ENCODE results near the gene ITPK1. TPM values are rescaled to one million over a fixed set of nuclear protein-coding genes. Genes with fewer than 3 reads are reported as not detected.
"Not testable (repeated sequence)": the region's sequence is repeated elsewhere in the genome, so short reads cannot be mapped to it uniquely, and the experiment has no call there.

ITPK1 gene
- total and polyA plus RNA-seq, 2 donors (not counting 3 experiments of a cell fraction or from before 2014, with no cell fraction given), result 39.6 to 51.8 TPM

DNA sequence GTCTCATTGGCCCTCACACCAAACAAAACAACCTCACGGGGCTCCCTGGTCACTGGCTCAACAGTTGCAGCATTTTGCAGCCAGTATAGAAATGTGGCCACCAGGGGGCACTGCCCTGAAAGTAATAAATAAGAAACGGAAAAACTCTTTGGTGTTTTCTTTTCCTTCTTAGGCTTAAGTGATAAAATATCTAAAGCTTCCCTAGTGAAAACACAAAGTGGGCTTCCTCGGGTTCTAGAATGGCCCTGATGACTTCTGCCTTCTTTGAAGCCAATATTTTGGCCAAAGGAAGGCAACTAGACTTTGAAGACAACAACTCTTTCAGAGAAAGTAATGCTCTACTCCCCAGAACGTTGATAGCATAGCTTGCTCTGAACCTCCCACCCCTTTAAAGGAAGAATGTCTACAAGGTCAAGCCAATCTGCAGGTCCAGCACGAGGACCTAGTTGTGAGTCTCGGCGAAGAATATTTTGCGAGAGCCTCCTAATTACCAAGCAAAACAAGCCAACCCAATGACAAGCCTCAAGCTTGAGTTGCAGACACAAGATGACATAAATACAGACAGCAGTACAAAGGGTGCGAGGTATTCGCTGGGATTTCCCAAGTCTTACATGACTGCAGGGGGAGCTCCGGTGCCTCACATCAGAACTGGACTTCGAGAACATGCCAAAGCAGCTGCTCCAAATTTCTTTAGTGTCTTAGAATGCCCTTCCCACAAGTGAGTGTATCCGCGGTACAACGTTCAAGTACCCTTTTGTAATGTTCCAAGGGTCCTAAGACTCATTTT, 2.6 kb downstream of the ITPK1 start:
- intact Hi-C loops (cut with micrococcal nuclease), result loop anchor here (1.0 to 10.0 kb wide), 7 partner anchors 26 to 504 kb away; partner anchors contain the start of genes BTBD7 and GOLGA5
- H3K9ac ChIP-seq (replicated peaks; ENCODE audit: extremely low read depth, insufficient read depth, low read length), result no peak overlapping the region
- no peak overlapping the region for H2AFZ ChIP-seq (ENCODE audit: low read depth, low read length)
- H3K4me1 ChIP-seq (ENCODE audit: control insufficient read depth, extremely low read depth, insufficient read depth, low read length), result peaks cover 12% of the 10 kb centered on the region
- peak overlapping the region in 1 of 3 experiments; percentile 11 for H3K4me3 ChIP-seq (replicated peaks in 1 of 3; ENCODE audit: insufficient read depth in 1 of 3, low read depth in 1 of 3, low read length in 3 of 3)
- no TSS peak for BruUV-seq (replicated peaks)
- CTCF ChIA-PET, result interaction anchor here (0.6 to 4.1 kb wide), 67 partner anchors 8 to 781 kb away, joined by 3 to 121 read pairs (median 5); partner anchors contain the start of genes GON7, LYSET, MOAP1 and UBR7
- dilution Hi-C loops (cut with MboI; ENCODE audit: extremely low pct_ligation_motif_present, low sequenced_read_pairs), result no loop called here
- DNase-seq (ENCODE audit: low read depth, low spot score) (peak; percentile 75), FAIRE-seq (peak; percentile 81)
- peak overlapping the region; percentile 42 for H3K4me2 ChIP-seq (ENCODE audit: insufficient read depth, low read length)
- no peak for TF ChIP-seq EZH2 (IDR thresholded peaks at IDR 0.05; ENCODE audit: borderline replicate concordance, low read depth, low read length, severe bottlenecking)
- TF ChIP-seq, protein P1, sequence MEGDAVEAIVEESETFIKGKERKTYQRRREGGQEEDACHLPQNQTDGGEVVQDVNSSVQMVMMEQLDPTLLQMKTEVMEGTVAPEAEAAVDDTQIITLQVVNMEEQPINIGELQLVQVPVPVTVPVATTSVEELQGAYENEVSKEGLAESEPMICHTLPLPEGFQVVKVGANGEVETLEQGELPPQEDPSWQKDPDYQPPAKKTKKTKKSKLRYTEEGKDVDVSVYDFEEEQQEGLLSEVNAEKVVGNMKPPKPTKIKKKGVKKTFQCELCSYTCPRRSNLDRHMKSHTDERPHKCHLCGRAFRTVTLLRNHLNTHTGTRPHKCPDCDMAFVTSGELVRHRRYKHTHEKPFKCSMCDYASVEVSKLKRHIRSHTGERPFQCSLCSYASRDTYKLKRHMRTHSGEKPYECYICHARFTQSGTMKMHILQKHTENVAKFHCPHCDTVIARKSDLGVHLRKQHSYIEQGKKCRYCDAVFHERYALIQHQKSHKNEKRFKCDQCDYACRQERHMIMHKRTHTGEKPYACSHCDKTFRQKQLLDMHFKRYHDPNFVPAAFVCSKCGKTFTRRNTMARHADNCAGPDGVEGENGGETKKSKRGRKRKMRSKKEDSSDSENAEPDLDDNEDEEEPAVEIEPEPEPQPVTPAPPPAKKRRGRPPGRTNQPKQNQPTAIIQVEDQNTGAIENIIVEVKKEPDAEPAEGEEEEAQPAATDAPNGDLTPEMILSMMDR (IDR thresholded peaks at IDR 0.05; ENCODE audit: extremely low read depth in 1 of 2, insufficient read depth in 1 of 2, low read depth in 1 of 2, low read length in 2 of 2), result peak; percentile 65 to 81
- no peaks in the 10 kb centered on the region for H3K9me1 ChIP-seq (replicated peaks; ENCODE audit: control insufficient read depth, extremely low read depth, insufficient read depth, low read length)
- H3K27ac ChIP-seq (ENCODE audit: insufficient read depth, low read depth, low read length), result no peak overlapping the region
- peaks cover 4% of the 10 kb centered on the region for H3K79me2 ChIP-seq (ENCODE audit: control insufficient read depth, insufficient read depth, low read length)
- H3K36me3 ChIP-seq (ENCODE audit: control insufficient read depth in 2 of 2, extremely low read depth in 1 of 2, insufficient read depth in 2 of 2, low read length in 2 of 2), result no peaks in the 10 kb centered on the region
- no peaks in the 10 kb centered on the region for H4K20me1 ChIP-seq (replicated peaks; ENCODE audit: control insufficient read depth, extremely low read depth, insufficient read depth, low read length)
- H3K9me3 ChIP-seq (replicated peaks; ENCODE audit: control insufficient read depth, insufficient read depth, low read length), result no peaks in the 10 kb centered on the region
- POLR2A ChIA-PET, result no interaction called here
- H3K27me3 ChIP-seq (ENCODE audit: control insufficient read depth in 2 of 2, insufficient read depth in 2 of 2, low read length in 2 of 2), result no peaks in the 10 kb centered on the region

DNA sequence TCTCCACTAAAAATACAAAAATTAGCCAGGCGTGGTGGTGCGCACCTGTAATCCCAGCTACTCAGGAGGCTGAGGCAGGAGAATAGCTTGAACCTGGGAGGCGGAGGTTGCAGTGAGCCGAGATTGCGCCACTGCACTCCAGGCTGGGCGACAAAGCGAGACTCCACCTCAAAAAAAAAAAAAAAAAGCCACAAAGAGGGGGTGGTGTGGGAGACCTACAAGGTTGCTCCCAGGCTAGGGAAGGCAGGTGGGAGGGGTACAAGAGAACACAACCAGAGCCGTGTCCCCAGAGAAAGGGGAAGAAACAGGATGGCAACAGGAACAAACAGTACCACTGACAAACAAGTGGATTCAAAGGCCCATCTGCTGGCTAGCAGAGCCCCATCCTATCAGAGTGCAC, 4.2 kb downstream of the ITPK1 start:
- H3K36me3 ChIP-seq (ENCODE audit: control insufficient read depth in 2 of 2, extremely low read depth in 1 of 2, insufficient read depth in 2 of 2, low read length in 2 of 2); H3K4me2 ChIP-seq (ENCODE audit: insufficient read depth, low read length); H2AFZ ChIP-seq (ENCODE audit: low read depth, low read length); H3K9me3 ChIP-seq (replicated peaks; ENCODE audit: control insufficient read depth, insufficient read depth, low read length); H3K4me3 ChIP-seq (replicated peaks in 1 of 3; ENCODE audit: insufficient read depth in 1 of 3, low read depth in 1 of 3, low read length in 3 of 3); H3K79me2 ChIP-seq (ENCODE audit: control insufficient read depth, insufficient read depth, low read length); H4K20me1 ChIP-seq (replicated peaks; ENCODE audit: control insufficient read depth, extremely low read depth, insufficient read depth, low read length); H3K27ac ChIP-seq (ENCODE audit: insufficient read depth, low read depth, low read length); FAIRE-seq; H3K27me3 ChIP-seq (ENCODE audit: control insufficient read depth in 2 of 2, insufficient read depth in 2 of 2, low read length in 2 of 2); BruUV-seq (replicated peaks); POLR2A ChIA-PET; H3K9me1 ChIP-seq (replicated peaks; ENCODE audit: control insufficient read depth, extremely low read depth, insufficient read depth, low read length); DNase-seq (ENCODE audit: low read depth, low spot score); dilution Hi-C loops (cut with MboI; ENCODE audit: extremely low pct_ligation_motif_present, low sequenced_read_pairs); H3K9ac ChIP-seq (replicated peaks; ENCODE audit: extremely low read depth, insufficient read depth, low read length): not testable (repeated sequence)
- CTCF ChIA-PET, result interaction anchor here (0.6 to 4.1 kb wide), 6 partner anchors 15 to 159 kb away, joined by 3 to 121 read pairs (median 4); no protein-coding TSS in a partner anchor
- intact Hi-C loops (cut with micrococcal nuclease), result loop anchor here (5.0 to 10.0 kb wide), 4 partner anchors 139 to 506 kb away; partner anchors contain the start of genes BTBD7 and GOLGA5
- peaks cover 11% of the 10 kb centered on the region for H3K4me1 ChIP-seq (ENCODE audit: control insufficient read depth, extremely low read depth, insufficient read depth, low read length)
